ENCODE results near the gene NECAB2.

The NECAB2 gene

DNA sequence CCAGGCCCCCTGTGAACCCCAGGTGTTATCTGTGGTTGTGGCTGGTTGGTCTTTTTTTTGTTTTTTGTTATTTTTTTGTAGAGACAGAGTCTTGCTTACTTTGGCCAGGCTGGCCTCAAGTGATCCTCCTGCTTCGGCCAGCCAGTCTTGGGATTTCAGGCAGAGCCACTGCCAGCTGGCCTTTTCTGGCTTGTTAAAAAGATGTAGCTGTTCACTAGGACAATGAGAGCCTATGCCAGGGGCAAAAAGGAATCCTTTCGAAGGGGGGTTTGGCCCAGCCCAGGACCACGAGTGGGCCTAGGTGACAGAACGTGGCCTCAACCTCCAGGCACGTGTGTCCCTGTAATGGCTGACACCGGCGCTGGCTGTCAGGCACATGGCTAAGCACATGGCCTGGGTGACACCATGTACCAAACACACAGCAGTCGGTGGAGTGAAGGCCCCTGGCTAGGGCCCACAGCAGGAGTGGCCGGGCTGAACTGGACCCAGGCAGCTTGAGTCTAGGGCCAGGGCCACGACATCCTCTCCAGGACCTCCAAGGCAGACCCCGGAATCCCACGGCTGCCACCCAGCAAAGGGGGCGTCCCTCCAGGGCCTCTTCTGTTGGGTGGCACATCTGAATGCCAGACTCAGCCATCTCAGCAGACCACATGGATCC, 81.5 kb downstream of the NECAB2 start:
- Histone ChIP-seq H3K79me2 (ENCODE audit: low read length) (no peaks in the 10 kb centered on the region), H3K36me3 (replicated peaks; ENCODE audit: insufficient read depth, low read length) (no peaks in the 10 kb centered on the region), H2AFZ (ENCODE audit: low read length) (no peak overlapping the region), H3K27me3 (replicated peaks; ENCODE audit: insufficient read depth, low read length) (no peaks in the 10 kb centered on the region), H3K4me3 (ENCODE audit: low read length) (no peak overlapping the region), H3K4me1 (ENCODE audit: low read length) (no peaks in the 10 kb centered on the region), H3K9ac (ENCODE audit: low read length) (no peak overlapping the region), H3K27ac (ENCODE audit: low read length) (no peak overlapping the region), H4K20me1 (ENCODE audit: insufficient read depth, low read length) (no peaks in the 10 kb centered on the region), H3K9me2 (replicated peaks; ENCODE audit: insufficient read depth, low read length) (no peaks in the 10 kb centered on the region), H3K9me3 (replicated peaks; ENCODE audit: insufficient read depth, low read length) (no peaks in the 10 kb centered on the region), H3F3A (ENCODE audit: insufficient read depth, low read length) (no peaks in the 10 kb centered on the region), H3K4me2 (ENCODE audit: low read depth, low read length) (no peak overlapping the region)
- TF ChIP-seq, protein P1, sequence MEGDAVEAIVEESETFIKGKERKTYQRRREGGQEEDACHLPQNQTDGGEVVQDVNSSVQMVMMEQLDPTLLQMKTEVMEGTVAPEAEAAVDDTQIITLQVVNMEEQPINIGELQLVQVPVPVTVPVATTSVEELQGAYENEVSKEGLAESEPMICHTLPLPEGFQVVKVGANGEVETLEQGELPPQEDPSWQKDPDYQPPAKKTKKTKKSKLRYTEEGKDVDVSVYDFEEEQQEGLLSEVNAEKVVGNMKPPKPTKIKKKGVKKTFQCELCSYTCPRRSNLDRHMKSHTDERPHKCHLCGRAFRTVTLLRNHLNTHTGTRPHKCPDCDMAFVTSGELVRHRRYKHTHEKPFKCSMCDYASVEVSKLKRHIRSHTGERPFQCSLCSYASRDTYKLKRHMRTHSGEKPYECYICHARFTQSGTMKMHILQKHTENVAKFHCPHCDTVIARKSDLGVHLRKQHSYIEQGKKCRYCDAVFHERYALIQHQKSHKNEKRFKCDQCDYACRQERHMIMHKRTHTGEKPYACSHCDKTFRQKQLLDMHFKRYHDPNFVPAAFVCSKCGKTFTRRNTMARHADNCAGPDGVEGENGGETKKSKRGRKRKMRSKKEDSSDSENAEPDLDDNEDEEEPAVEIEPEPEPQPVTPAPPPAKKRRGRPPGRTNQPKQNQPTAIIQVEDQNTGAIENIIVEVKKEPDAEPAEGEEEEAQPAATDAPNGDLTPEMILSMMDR (IDR thresholded peaks at IDR 0.05; ENCODE audit: low read length), result no peak
- TF ChIP-seq EZH2phosphoT487 (IDR thresholded peaks at IDR 0.05; ENCODE audit: low read length) (no peak), EZH2 (optimal IDR thresholded peaks at IDR 0.05; ENCODE audit: low read depth, low read length) (no peak)
- DNase-seq, result no peak

DNA sequence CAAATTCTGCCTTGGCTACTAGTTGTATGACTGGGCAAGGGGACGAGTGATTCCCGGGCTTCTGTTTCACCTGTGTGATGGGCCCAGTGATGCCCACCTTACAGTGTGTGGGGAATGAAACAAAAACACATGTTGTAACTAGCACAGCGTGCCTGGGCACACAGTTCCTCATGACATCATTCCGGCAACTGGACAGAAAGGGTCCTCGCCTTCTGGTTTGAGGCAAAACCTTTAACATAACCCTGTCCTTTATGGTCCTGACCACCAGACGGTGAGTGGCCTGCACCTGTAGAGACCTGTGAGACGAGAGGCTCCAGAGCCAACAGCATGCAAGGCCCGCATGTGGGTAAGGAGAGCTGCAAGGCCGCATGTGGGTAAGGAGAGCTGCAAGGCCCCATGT, 82.3 kb downstream of the NECAB2 start:
- no peak overlapping the region for H3K4me3 ChIP-seq (ENCODE audit: low read length)
- H3K9ac ChIP-seq (ENCODE audit: low read length), result no peak overlapping the region
- H4K20me1 ChIP-seq (ENCODE audit: insufficient read depth, low read length), result no peaks in the 10 kb centered on the region
- H3K4me1 ChIP-seq (ENCODE audit: low read length), result no peaks in the 10 kb centered on the region
- no peak overlapping the region for H2AFZ ChIP-seq (ENCODE audit: low read length)
- H3K27ac ChIP-seq (ENCODE audit: low read length), result no peak overlapping the region
- H3K9me3 ChIP-seq (replicated peaks; ENCODE audit: insufficient read depth, low read length), result no peaks in the 10 kb centered on the region
- TF ChIP-seq EZH2 (optimal IDR thresholded peaks at IDR 0.05; ENCODE audit: low read depth, low read length) (no peak), EZH2phosphoT487 (IDR thresholded peaks at IDR 0.05; ENCODE audit: low read length) (no peak)
- TF ChIP-seq, protein P1 (IDR thresholded peaks at IDR 0.05; ENCODE audit: low read length), result no peak
- no peak for DNase-seq
- H3K9me2 ChIP-seq (replicated peaks; ENCODE audit: insufficient read depth, low read length), result no peaks in the 10 kb centered on the region
- H3K27me3 ChIP-seq (replicated peaks; ENCODE audit: insufficient read depth, low read length), result no peaks in the 10 kb centered on the region
- no peaks in the 10 kb centered on the region for H3F3A ChIP-seq (ENCODE audit: insufficient read depth, low read length)
- H3K36me3 ChIP-seq (replicated peaks; ENCODE audit: insufficient read depth, low read length), result no peaks in the 10 kb centered on the region
- H3K4me2 ChIP-seq (ENCODE audit: low read depth, low read length), result no peak overlapping the region
- H3K79me2 ChIP-seq (ENCODE audit: low read length), result no peaks in the 10 kb centered on the region

DNA sequence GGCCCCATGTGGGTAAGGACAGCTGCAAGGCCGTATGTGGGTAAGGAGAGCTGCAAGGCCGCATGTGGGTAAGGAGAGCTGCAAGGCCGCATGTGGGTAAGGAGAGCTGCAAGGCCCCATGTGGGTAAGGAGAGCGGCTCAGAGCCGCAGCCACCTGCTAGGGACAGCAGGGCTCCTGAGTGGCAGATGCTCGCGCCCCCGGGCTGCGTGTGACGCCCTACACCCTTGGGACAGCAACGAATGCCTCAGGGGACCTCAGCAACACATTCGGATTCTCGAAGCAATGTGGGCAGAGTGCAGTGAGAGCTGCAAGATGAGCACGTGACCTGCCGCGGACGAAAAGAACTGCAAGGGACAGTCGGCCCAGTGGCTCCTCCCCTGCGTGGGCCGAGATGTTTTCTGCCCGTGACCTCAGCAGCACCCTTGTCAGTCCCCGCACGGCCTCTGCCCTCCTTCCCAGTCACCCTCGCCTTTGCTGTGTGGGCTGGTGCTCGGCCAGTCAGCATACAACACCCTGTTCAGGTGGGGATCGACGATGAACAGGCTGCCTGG, 84.1 kb downstream of the NECAB2 start:
- Histone ChIP-seq H3K9me3 (replicated peaks; ENCODE audit: insufficient read depth, low read length) (no peaks in the 10 kb centered on the region), H2AFZ (ENCODE audit: low read length) (no peak overlapping the region), H3K9ac (ENCODE audit: low read length) (no peak overlapping the region), H3K36me3 (replicated peaks; ENCODE audit: insufficient read depth, low read length) (no peaks in the 10 kb centered on the region), H3F3A (ENCODE audit: insufficient read depth, low read length) (no peaks in the 10 kb centered on the region), H3K27me3 (replicated peaks; ENCODE audit: insufficient read depth, low read length) (no peaks in the 10 kb centered on the region), H3K9me2 (replicated peaks; ENCODE audit: insufficient read depth, low read length) (no peaks in the 10 kb centered on the region), H3K4me1 (ENCODE audit: low read length) (no peaks in the 10 kb centered on the region), H3K4me3 (ENCODE audit: low read length) (no peak overlapping the region), H4K20me1 (ENCODE audit: insufficient read depth, low read length) (no peaks in the 10 kb centered on the region), H3K4me2 (ENCODE audit: low read depth, low read length) (no peak overlapping the region), H3K79me2 (ENCODE audit: low read length) (no peaks in the 10 kb centered on the region), H3K27ac (ENCODE audit: low read length) (no peak overlapping the region)
- DNase-seq, result no peak
- TF ChIP-seq, protein P1 (IDR thresholded peaks at IDR 0.05; ENCODE audit: low read length), result no peak
- TF ChIP-seq EZH2 (optimal IDR thresholded peaks at IDR 0.05; ENCODE audit: low read depth, low read length) (no peak), EZH2phosphoT487 (IDR thresholded peaks at IDR 0.05; ENCODE audit: low read length) (no peak)
